CD4-positive, alpha-beta T cell treated with Interleukin-2 at 100 ng/mL for 4 hours (primary cell): ENCODE results near the gene TJAP1.

Experiments used
- DNase-seq: peaks from one replicate; pipeline ENCODE4 v3.0.0-alpha.2; 2020; ENCODE audit warnings: low spot score

Gene TJAP1

GRCh38 chr6:43477235-43478007, at the start of gene TJAP1:
Gene TJAP1 (plus strand): TSS chr6:43477570. CDS start chr6:43499002, 21,432 bp downstream.
- DNase-seq = peak; percentile 95

GRCh38 chr6:43428112-43428570, 49.2 kb upstream of the TJAP1 start:
- DNase-seq = no peak

GRCh38 chr6:43428874-43429273, 48.5 kb upstream of the TJAP1 start:
- DNase-seq = no peak

- DNase-seq = no peak
Observed at GRCh38 chr6:43432009-43432945, 45.1 kb upstream of the TJAP1 start.

GRCh38 chr6:43433148-43433547, 44.2 kb upstream of the TJAP1 start:
- no peak for DNase-seq

- no peak for DNase-seq
Observed at GRCh38 chr6:43434001-43434840, 43.1 kb upstream of the TJAP1 start.

- no peak for DNase-seq
Observed at GRCh38 chr6:43434943-43435342, 42.4 kb upstream of the TJAP1 start.

- no peak for DNase-seq
Observed at GRCh38 chr6:43435682-43436437, 41.5 kb upstream of the TJAP1 start.

- no peak for DNase-seq
Observed at GRCh38 chr6:43436577-43437282, 40.6 kb upstream of the TJAP1 start.

GRCh38 chr6:43437700-43438099, 39.7 kb upstream of the TJAP1 start:
- DNase-seq = no peak

- no peak for DNase-seq
Observed at GRCh38 chr6:43442935-43443334, 34.4 kb upstream of the TJAP1 start.

- DNase-seq = no peak
Observed at GRCh38 chr6:43444036-43444435, 33.3 kb upstream of the TJAP1 start.

- DNase-seq = no peak
Observed at GRCh38 chr6:43444582-43444981, 32.8 kb upstream of the TJAP1 start.

GRCh38 chr6:43445576-43445975, 31.8 kb upstream of the TJAP1 start:
- DNase-seq = no peak

GRCh38 chr6:43447604-43448003, 29.8 kb upstream of the TJAP1 start:
- DNase-seq = no peak

- no peak for DNase-seq
Observed at GRCh38 chr6:43448916-43449315, 28.5 kb upstream of the TJAP1 start.

- DNase-seq = no peak
Observed at GRCh38 chr6:43450699-43451131, 26.7 kb upstream of the TJAP1 start.

- no peak for DNase-seq
Observed at GRCh38 chr6:43451348-43451747, 26.0 kb upstream of the TJAP1 start.

- no peak for DNase-seq
Observed at GRCh38 chr6:43451939-43452338, 25.4 kb upstream of the TJAP1 start.

- DNase-seq = no peak
Observed at GRCh38 chr6:43452896-43453295, 24.5 kb upstream of the TJAP1 start.

GRCh38 chr6:43453831-43454230, 23.5 kb upstream of the TJAP1 start:
- no peak for DNase-seq
